Gastrocnemius medialis (tissue), 4 donors: ENCODE data around the gene CCSER2.

ENCODE experiments used
- CTCF ChIP-seq, 5 experiments: fragments of 450-650 bp in 3 of 5; fragments of 200-600 bp in 2 of 5; sonication (generic) in 2 of 5; IDR thresholded peaks in 4 of 5; conservative IDR thresholded peaks in 1 of 5; 1 replicate in 4 of 5; 2 replicates in 1 of 5; pipeline ENCODE4 v1.5.1; 2016 to 2019; ENCODE audit warnings: antibody characterized with exemption in 5 of 5, mild to moderate bottlenecking in 3 of 5, moderate library complexity in 3 of 5
- POLR2A ChIP-seq, 2 donors: fragments of 450-650 bp; IDR thresholded peaks; one replicate each; pipeline ENCODE4 v1.6.1; 2017; ENCODE audit warnings: antibody characterized with exemption in 2 of 2, mild to moderate bottlenecking in 2 of 2, moderate library complexity in 2 of 2

- TF ChIP-seq CTCF (IDR thresholded peaks at IDR 0.05 in 4 of 5, conservative IDR thresholded peaks at IDR 0.05 in 1 of 5) (no peak), POLR2A (IDR thresholded peaks at IDR 0.05) (no peak)
Observed at GRCh38 chr10:84478151-84478550, 149.8 kb downstream of the CCSER2 start.
